ENCODE results near the gene OR2A7.
"Not testable (repeated sequence)": the region's sequence is repeated elsewhere in the genome, so short reads cannot be mapped to it uniquely, and the experiment has no call there.

GRCh38 chr7:144281981-144282380 is 17.4 kb upstream of the OR2A7 start:
- not testable (repeated sequence) for TF ChIP-seq CTCF (IDR thresholded peaks at IDR 0.05; ENCODE audit: insufficient read depth, low read depth, low read length); EZH2 (IDR thresholded peaks at IDR 0.05; ENCODE audit: insufficient read depth, low read length)

Data from astrocyte (in vitro differentiated cells and primary cell).